ENCODE data around the gene MCTP2.
"Not testable (repeated sequence)": the region's sequence is repeated elsewhere in the genome, so short reads cannot be mapped to it uniquely, and the experiment has no call there.

Gene MCTP2

DNA sequence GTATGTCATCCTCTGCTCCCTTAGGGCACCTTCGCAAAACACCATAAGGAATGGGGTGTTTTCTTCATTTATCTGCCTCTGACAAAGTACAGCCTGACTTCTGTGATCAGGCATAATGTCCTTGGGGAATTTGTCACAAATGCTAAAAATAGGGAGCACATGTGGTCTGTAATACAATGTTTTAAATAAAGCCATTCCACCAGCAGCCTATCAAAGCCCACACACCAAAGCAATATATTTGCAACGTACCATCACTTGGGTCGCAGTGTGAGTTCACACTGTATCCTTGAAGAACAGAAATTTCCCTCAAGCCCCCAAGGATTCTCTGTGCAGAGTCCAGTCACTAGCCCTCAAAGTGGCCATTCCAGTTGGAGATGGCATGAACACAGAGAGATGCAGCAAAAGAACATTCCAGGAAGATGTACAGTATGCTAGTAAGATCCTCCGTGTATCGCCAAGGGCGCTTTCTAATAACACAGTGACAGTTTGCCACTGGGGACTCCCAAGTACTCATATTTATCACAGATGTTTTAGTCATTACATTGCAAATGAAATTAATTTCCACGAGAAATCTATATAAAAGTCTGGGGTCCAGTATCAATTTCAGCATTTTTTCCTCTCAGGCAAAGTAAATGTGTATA, 246.7 kb downstream of the MCTP2 start:
- DNase-seq = no peak

DNA sequence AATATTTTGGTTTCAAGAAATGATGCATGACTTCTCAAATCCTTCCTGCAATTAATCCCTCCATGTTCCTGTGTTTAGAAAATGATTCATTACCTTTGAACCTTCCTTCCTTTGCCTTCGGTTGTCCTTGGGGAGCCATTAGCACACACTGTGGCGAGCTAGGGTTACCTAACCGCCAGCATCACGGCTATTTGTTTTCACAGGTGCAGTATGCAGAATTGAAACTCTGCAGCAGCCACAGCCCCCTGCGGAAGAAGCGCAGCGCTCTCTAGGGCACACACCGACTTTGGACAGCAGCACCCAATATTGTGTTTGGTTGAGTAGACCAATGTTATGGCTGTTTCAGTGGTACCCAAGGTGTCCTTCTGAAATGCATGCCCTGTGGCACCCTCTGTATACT, 247.4 kb downstream of the MCTP2 start:
- DNase-seq = no peak

DNA sequence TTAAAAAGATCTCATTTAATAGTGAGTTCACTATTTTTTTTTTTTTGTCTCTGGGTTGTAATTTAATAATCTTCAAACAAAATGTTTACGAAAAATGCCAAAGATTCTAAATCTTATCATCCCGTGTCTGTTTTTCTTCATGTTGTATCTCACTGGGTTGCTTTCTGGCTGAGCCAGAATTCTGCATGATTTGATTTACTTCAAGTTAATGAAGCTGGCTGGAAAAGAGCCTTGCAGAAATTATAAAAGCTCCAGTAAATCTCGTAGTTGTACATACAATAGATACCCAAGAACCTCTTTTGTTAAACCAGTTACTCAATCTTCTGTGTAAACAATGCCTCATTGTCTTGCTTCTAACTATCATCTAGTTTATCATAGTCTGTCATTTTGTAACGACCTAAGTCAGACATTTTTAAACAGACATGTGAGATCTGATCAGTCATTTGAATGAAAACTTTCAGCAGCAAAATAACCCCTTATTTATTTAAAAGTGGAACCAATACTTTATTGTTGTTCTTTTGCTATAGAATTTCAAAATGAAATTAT, 249.0 kb downstream of the MCTP2 start:
- DNase-seq = no peak

DNA sequence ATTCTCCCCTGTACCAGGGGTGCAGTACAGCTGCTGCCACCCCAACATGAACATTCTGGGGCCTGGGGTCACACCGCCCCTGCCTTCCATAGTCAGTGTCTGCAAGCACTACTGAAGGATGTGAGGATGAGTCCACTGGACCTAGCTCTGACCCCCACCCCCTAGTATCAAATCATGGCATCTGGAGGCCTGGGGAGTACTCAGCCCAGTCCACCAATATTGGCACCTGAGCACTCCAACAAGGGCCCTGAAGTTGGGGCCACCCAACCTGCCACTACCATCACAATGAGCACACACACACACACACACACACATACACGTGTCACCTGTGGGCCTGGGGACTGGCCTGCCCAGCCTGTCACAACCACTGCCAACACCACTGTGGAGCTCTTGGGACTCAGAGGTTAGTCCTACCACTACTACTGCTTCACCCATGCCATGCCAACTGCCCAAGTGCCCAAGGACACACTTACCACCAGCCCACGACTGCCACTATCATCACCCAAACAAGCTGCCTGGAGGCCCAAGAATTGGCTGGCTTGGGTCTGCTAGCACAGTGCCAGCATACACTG, 253.9 kb downstream of the MCTP2 start:
- DNase-seq = no peak

DNA sequence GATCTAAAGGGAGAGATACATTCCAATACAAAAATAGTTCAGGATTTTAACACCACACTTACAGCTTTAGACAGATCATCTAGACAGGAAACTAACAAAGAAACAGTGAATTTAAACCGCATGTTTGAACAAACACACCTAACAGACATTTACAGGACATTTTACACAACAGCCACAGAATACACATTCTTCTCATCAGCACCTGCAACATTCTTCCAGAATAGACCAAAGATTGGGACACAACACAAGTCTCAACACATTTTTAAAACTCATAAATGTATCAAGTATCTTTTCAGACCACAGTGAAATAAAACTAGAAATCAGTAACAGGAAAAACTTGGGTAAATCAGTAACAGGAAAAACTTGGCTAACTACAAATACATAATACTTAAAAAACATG, 256.3 kb downstream of the MCTP2 start:
- no peak for DNase-seq

DNA sequence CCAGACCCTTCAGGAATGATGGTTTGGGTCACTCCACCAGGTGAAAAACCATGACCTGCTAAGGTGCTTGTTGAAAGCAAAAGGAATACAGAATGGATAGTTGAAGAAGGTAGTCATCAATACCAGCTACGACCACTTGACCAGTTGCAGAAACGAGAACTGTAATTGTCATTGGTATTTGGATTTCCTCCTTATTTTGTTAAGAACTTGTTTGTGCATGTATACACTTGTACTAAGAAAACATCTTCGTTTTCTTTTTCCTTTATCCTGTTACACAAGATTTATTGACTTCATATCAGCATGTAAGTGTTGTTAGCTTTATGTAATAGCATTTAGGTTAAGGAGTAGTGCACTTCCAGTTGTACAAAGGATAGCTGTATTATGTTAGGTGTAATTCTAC, 261.8 kb downstream of the MCTP2 start:
- no peak for DNase-seq

DNA sequence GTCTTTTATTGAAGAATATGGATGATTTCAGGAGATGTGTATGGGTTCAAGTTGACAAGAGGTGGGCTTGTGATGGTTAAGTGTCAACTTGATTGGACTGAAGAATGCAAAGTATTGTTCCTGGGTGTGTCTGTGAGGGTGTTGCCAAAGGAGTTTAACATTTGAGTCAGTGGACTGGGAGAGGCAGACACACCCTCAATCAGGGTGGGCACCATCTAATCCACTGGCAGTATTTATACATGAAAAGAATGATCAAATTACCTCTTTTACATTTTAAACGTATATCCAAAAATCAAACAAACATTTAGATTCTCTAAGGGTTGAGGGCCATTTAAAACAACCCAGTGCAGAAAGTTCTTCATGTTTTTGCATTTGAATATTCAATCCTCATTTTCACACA, 262.2 kb downstream of the MCTP2 start:
- DNase-seq = not testable (repeated sequence)

DNA sequence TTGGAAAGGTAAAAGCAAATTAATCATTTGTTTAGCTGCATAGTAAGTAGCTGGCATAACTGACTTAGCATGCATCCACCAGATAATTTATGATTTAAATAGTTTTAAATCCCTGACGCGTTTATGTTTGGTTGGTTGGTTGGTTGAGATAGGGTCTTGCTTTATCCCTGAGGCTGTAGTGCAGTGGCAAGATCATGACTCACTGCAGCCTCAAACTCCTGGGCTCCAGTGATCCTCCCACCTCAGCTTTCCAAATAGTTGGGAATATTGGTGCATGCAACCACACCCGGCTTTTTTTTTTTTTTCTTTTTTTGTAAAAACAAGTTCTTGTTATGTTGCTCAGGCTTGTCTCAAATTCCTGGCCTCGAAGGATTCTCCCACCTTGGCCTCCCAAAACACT, 263.4 kb downstream of the MCTP2 start:
- no peak for DNase-seq

DNA sequence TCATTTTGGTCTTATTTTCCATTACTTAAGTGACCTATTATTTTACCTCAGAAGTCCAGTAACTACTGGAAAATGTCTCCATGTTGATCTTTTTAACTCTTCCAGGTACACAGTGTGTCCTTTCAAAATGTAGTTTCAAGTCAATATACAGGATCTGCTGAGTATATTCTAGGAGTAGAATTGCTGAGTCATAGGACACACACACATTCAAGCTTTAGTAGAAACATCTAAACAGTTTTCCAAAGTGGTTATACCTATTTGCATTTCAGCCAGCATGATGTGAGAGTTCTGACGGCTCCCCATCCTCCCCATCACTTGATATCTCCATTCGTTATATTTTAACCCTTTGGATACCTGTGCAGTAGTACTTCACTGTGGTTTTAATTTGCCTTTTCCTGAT, 271.9 kb downstream of the MCTP2 start:
- no peak for DNase-seq

DNA sequence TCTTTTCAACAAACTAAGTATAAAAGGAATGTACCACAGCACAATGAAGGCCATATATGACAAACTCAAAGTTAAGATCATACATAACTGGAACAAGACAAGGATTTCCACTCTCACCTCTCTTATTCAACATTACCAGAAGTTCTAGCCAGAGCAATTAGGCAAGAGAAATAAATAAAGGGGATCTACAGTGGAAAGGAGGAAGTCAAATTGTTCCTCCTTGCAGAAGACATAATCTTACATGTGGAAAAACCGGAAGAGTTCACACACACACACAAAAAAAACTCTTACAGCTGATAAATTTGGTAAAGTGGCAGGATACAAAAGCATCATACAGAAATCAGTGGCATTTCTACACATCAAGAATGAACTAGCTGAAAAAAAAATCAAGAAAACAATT, 277.9 kb downstream of the MCTP2 start:
- no peak for DNase-seq

DNA sequence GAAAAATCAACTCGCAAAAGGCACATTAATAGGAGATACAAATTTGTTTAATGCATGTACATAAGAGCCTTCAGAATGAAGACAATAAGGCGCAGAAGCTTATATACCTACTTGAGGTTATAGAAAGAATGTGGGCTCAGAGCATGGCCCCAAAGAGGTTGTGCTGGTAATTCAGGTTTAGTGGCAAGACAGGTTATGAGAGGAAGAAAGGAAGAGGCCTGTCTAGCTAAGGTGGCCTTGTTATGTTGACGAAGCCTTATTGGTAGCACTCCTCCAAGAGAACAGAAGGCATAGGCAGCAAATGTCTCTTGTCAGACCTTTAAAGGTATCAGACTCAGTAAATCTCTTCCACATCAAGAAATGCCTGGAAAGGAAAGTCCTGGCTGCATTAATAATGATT, 290.8 kb downstream of the MCTP2 start:
- no peak for DNase-seq

DNA sequence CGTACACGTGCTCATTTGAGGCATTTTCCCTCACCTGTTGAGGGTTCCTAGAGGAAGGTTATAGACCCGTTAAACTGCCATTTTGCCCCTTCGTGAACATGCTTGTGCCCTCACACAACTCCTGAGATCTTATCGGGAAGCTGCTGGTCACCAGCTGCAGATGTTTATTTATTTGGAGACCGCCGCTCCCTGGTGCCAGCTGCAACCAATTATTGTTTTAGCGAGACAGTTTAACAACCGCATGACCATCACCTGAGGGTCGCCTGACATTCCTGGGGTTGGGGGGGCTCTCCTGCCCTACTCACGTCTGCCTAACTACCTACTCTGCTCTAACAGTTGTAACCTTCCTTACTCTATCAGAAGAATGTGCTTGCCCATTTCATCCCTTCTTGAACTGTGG, 292.5 kb downstream of the MCTP2 start:
- DNase-seq = no peak

DNA sequence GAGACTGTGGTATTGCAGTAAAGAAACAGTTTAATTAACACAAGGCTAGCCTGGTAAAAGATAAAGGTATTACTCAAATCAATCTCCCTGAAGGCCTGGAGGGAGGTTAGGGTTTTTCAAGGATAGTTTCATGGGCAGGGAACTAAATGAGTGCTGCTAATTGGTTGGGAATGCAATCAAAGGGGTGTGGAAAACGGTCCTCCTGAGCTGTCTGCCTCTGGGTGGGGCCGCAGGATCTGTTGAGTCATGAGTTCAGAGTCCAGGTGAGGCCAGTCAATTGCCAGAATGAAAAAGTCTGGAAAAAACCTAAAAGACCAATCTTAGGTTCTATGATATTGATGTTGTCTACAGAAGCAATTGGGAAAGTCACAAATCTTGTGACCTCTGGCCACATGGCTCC, 293.2 kb downstream of the MCTP2 start:
- DNase-seq = no peak

DNA sequence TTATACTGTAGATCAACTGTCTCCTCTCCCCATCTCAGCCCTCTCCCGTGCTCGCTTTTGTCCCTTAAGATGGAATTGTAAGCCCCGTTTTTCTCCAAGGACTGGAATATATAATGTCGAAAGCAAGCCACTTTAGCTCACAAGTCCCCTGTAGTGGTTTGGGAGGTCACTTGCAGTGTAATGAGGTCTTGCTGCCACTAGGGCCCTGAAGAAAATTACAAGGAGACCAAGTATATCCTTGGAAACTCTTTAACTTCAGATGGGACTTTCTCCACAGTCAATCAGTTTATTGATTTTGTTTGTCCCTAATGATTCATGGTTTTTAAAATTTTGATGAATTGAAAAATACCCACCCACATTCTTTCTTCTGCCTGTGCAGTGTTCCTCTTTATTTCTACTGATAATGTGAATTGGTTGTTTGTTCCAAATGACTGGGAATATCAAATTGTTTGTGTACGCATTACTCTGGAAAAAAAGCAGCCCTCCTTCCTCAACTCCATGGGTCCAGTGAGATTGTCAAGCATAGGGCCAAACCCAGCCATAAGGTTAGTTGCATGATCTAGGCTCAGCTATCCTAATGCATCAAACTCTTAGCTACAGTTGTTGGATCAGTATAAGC, 294.8 kb downstream of the MCTP2 start:
- no peak for DNase-seq

DNA sequence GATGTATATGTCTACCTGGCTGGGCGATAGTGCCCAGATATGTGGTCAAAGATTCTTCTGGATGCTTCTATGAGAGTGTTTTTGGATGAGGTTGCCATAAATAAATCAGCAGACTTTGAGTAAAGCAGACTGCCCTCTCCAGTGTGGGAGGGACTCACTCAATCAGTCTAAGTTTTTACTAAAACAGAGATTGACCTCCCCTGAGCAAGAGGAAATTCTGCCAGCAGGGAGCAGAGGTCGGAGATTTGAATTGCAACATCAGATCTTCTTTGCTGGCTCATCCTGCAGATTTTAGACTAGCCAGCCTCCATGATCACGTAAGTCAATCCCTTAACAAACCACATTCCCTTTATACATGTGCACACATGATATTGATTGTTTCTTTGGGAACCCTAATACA, 300.9 kb downstream of the MCTP2 start:
- no peak for DNase-seq
